H9 (cell line): ENCODE measurements around the gene UBA1. TPM values are rescaled to one million over a fixed set of nuclear protein-coding genes. Genes with fewer than 3 reads are reported as not detected.

Source experiments
- DNase-seq: peaks from one replicate; pipeline ENCODE4 v3.0.0-alpha.2; 2017
- H2AFZ ChIP-seq: one replicate; pipeline ENCODE4 v1.6.1; 2013; ENCODE audit warnings: mild to moderate bottlenecking, low read length, control low read depth, moderate library complexity
- H2AK5ac ChIP-seq: 2 replicates; pipeline ENCODE4 v1.6.1; 2013; ENCODE audit warnings: low read length, control low read depth, mixed read lengths; ENCODE audit not compliant: insufficient read length
- H2BK120ac ChIP-seq: one replicate; pipeline ENCODE4 v1.6.1; 2013; ENCODE audit warnings: low read depth, mild to moderate bottlenecking, low read length, control low read depth, inconsistent platforms; ENCODE audit not compliant: poor library complexity, severe bottlenecking
- H2BK12ac ChIP-seq: 2 replicates; pipeline ENCODE4 v1.6.1; 2013; ENCODE audit warnings: low read length, control low read depth, mixed read lengths, low read depth; ENCODE audit not compliant: insufficient read length
- H2BK15ac ChIP-seq: 2 replicates; pipeline ENCODE4 v1.6.1; 2013; ENCODE audit warnings: low read depth, low read length, control low read depth
- H2BK20ac ChIP-seq: one replicate; pipeline ENCODE4 v1.6.1; 2013; ENCODE audit warnings: low read depth, mild to moderate bottlenecking, low read length, control low read depth, inconsistent platforms; ENCODE audit not compliant: poor library complexity, severe bottlenecking
- H2BK5ac ChIP-seq: 2 replicates; pipeline ENCODE4 v1.6.1; 2013; ENCODE audit warnings: low read length, control low read depth, mixed read lengths; ENCODE audit not compliant: insufficient read length
- H3K14ac ChIP-seq: 2 replicates; pipeline ENCODE4 v1.6.1; 2013; ENCODE audit warnings: low read length, control low read depth; ENCODE audit not compliant: insufficient read depth
- H3K18ac ChIP-seq: 2 replicates; pipeline ENCODE4 v1.6.1; 2013; ENCODE audit warnings: low read depth, mild to moderate bottlenecking, mixed read lengths, low read length, control low read depth; ENCODE audit not compliant: insufficient read length
- H3K23ac ChIP-seq: 2 replicates; pipeline ENCODE4 v1.6.1; 2013; ENCODE audit warnings: low read length, control low read depth, mixed read lengths, low read depth; ENCODE audit not compliant: insufficient read length
- H3K23me2 ChIP-seq: 2 replicates; pipeline ENCODE4 v1.6.1; 2013; ENCODE audit warnings: low read depth, mild to moderate bottlenecking, mixed read lengths, low read length, control low read depth; ENCODE audit not compliant: insufficient read length, poor library complexity, severe bottlenecking
- H3K27ac ChIP-seq: 2 replicates; pipeline ENCODE4 v1.5.1; 2013; ENCODE audit warnings: low read length, control low read depth, mixed read lengths, low read depth; ENCODE audit not compliant: insufficient read length
- H3K27me3 ChIP-seq: 2 replicates; pipeline ENCODE4 v1.6.1; 2013; ENCODE audit warnings: low read length, control low read depth, inconsistent platforms; ENCODE audit not compliant: insufficient read depth
- H3K4ac ChIP-seq: 2 replicates; pipeline ENCODE4 v1.6.1; 2013; ENCODE audit warnings: low read depth, mild to moderate bottlenecking, control low read depth, inconsistent platforms, low read length, moderate library complexity
- H3K4me1 ChIP-seq: 2 replicates; pipeline ENCODE4 v1.6.1; 2013; ENCODE audit warnings: low read length, control low read depth, inconsistent platforms; ENCODE audit not compliant: insufficient read depth
- H3K4me2 ChIP-seq: 2 replicates; pipeline ENCODE4 v1.6.1; 2013; ENCODE audit warnings: low read length, control low read depth, mixed read lengths; ENCODE audit not compliant: insufficient read length, insufficient read depth
- H3K56ac ChIP-seq: 2 replicates; pipeline ENCODE4 v1.6.1; 2013; ENCODE audit warnings: low read depth, mild to moderate bottlenecking, mixed read lengths, low read length, control low read depth; ENCODE audit not compliant: insufficient read length
- H3K79me1 ChIP-seq: 2 replicates; pipeline ENCODE4 v1.6.1; 2013; ENCODE audit warnings: low read depth, mild to moderate bottlenecking, moderate library complexity, low read length, control low read depth, inconsistent platforms; ENCODE audit not compliant: insufficient read depth, poor library complexity, severe bottlenecking
- H3K79me2 ChIP-seq: 2 replicates; pipeline ENCODE4 v1.6.1; 2013; ENCODE audit warnings: low read length, control low read depth, inconsistent platforms; ENCODE audit not compliant: insufficient read depth
- H3K9ac ChIP-seq: 2 replicates; pipeline ENCODE4 v1.6.1; 2013; ENCODE audit warnings: low read length, control low read depth, mixed read lengths; ENCODE audit not compliant: insufficient read length; ENCODE audit errors: extremely low read depth
- H3K9me3 ChIP-seq: one replicate; pipeline ENCODE4 v1.6.1; 2013; ENCODE audit warnings: low read depth, low read length, inconsistent platforms; ENCODE audit not compliant: control insufficient read depth
- H3T11ph ChIP-seq: one replicate; pipeline ENCODE4 v1.6.1; 2013; ENCODE audit warnings: mild to moderate bottlenecking, low read length, control low read depth, inconsistent platforms
- H4K20me1 ChIP-seq: one replicate; pipeline ENCODE4 v1.6.1; 2013; ENCODE audit not compliant: control insufficient read depth, insufficient read length, insufficient read depth
- H4K5ac ChIP-seq: 2 replicates; pipeline ENCODE4 v1.6.1; 2013; ENCODE audit warnings: low read depth, mild to moderate bottlenecking, mixed read lengths, low read length, control low read depth; ENCODE audit not compliant: insufficient read length
- H4K8ac ChIP-seq: replicated peaks from 2 replicates; pipeline ENCODE4 v1.6.1; 2013; ENCODE audit warnings: low read length, control low read depth, mixed read lengths, low read depth; ENCODE audit not compliant: insufficient read length
- H4K91ac ChIP-seq: 2 replicates; pipeline ENCODE4 v1.6.1; 2013; ENCODE audit warnings: low read depth, mild to moderate bottlenecking, moderate library complexity, mixed read lengths, low read length, control low read depth; ENCODE audit not compliant: insufficient read length
- H3K27ac Mint-ChIP-seq, 3 experiments: 2 replicates in 2 of 3; 3 replicates in 1 of 3; pipeline ENCODE4 v1.8.0; 2020 to 2021; ENCODE audit warnings: mixed read lengths in 3 of 3, mild to moderate bottlenecking in 1 of 3, moderate library complexity in 1 of 3
- H3K27me3 Mint-ChIP-seq: 2 replicates; pipeline ENCODE4 v1.8.0; 2021; ENCODE audit warnings: low read depth, mild to moderate bottlenecking, moderate library complexity, mixed read lengths
- H3K36me3 Mint-ChIP-seq, 3 experiments: 2 replicates in 2 of 3; 3 replicates in 1 of 3; pipeline ENCODE4 v1.8.0; 2020 to 2021; ENCODE audit warnings: low read depth in 3 of 3, mixed read lengths in 3 of 3; ENCODE audit not compliant: insufficient read depth in 1 of 3
- H3K4me1 Mint-ChIP-seq, 2 experiments: 2 replicates each; pipeline ENCODE4 v1.8.0; 2020; ENCODE audit warnings: mixed read lengths in 2 of 2
- H3K4me3 Mint-ChIP-seq, 2 experiments: 2 replicates in 1 of 2; 3 replicates in 1 of 2; pipeline ENCODE4 v1.8.0; 2020 to 2021; ENCODE audit warnings: mild to moderate bottlenecking in 2 of 2, mixed read lengths in 2 of 2, moderate library complexity in 1 of 2
- H3K9me3 Mint-ChIP-seq, 2 experiments: 2 replicates in 1 of 2; 3 replicates in 1 of 2; pipeline ENCODE4 v1.8.0; 2020; ENCODE audit warnings: mild to moderate bottlenecking in 2 of 2, mixed read lengths in 2 of 2, moderate library complexity in 1 of 2
- CTCF ChIP-seq: fragments of 200-600 bp; sonication (generic); conservative IDR thresholded peaks from 3 replicates; pipeline ENCODE4 v1.8.0; 2021; ENCODE audit warnings: antibody characterized with exemption, mild to moderate bottlenecking
- WGBS: extraction: QIAGEN DNeasy Blood & Tissue Kit; methylation state at CpG from one replicate; pipeline ENCODE4 v1.1.7; 2013; ENCODE audit warnings: missing lambda C conversion rate, low lambda C conversion rate, mixed read lengths; ENCODE audit not compliant: insufficient read length; ENCODE audit errors: extremely low coverage; 5-methylcytosine and 5-hydroxymethylcytosine counted together
- total RNA-seq: library from RNA; stranded (reverse); gene quantifications from 2 replicates; pipeline ENCODE4 v1.2.1, GENCODE V29; 2021

UBA1 gene
- total RNA-seq, 1 experiment from 2014 or later: 427 TPM

GRCh38 chrX:47226531-47227333 lies 33.1 kb downstream of the UBA1 start:
- H2BK5ac ChIP-seq: no peak overlapping the region
- H3K79me1 ChIP-seq: peaks cover 5% of the 10 kb centered on the region

More at GRCh38 chrX:47226531-47227333, 33.1 kb downstream of the UBA1 start:
- DNase-seq: no peak
- no peaks in the 10 kb centered on the region for H3K4me1 ChIP-seq
- H3K4me2 ChIP-seq: no peak overlapping the region
- no peak overlapping the region for H4K5ac ChIP-seq
- H4K91ac ChIP-seq: no peak overlapping the region
- no peak overlapping the region for H3K18ac ChIP-seq
- H3T11ph ChIP-seq: no peak overlapping the region
- H3K23ac ChIP-seq: no peak overlapping the region
- no peak overlapping the region; a peak in 1 of 7 replicates for H3K27ac Mint-ChIP-seq
- no peaks in the 10 kb centered on the region for H3K27me3 Mint-ChIP-seq
- no peaks in the 10 kb centered on the region for H3K9me3 Mint-ChIP-seq
- peaks cover 0 to 1% of the 10 kb centered on the region in 2 experiments; a peak in 1 of 4 replicates for H3K4me1 Mint-ChIP-seq
- no peaks in the 10 kb centered on the region for H3K27me3 ChIP-seq
- no peak overlapping the region; a peak in 1 of 5 replicates for H3K4me3 Mint-ChIP-seq
- no peak for TF ChIP-seq CTCF
- peaks cover 2% of the 10 kb centered on the region; the same call in 1 of the 2 replicates for H3K79me2 ChIP-seq
- peaks cover 2% of the 10 kb centered on the region for H4K20me1 ChIP-seq
- no peak overlapping the region for H4K8ac ChIP-seq
- peaks cover 63 to 79% (median 77%) of the 10 kb centered on the region in 3 experiments for H3K36me3 Mint-ChIP-seq
- no peak overlapping the region for H2BK20ac ChIP-seq
- H3K56ac ChIP-seq: no peak overlapping the region
- no peaks in the 10 kb centered on the region for H3K23me2 ChIP-seq
- H2BK15ac ChIP-seq: no peak overlapping the region
- no peak overlapping the region for H3K14ac ChIP-seq
- no CpG with 5 or more reads among the region's 19 CpGs for WGBS
- H2AK5ac ChIP-seq: no peak overlapping the region
- no peak overlapping the region for H2BK120ac ChIP-seq
- no peak overlapping the region for H3K27ac ChIP-seq
- no peak overlapping the region for H2BK12ac ChIP-seq
- no peak overlapping the region for H3K9ac ChIP-seq
- H3K9me3 ChIP-seq: no peaks in the 10 kb centered on the region
- H2AFZ ChIP-seq: no peak overlapping the region
- H3K4ac ChIP-seq: no peak overlapping the region
